Mesothelial cell of epicardium (in vitro differentiated cells): ENCODE measurements around the gene NR6A1. TPM values are rescaled to one million over a fixed set of nuclear protein-coding genes. Genes with fewer than 3 reads are reported as not detected.

Source experiments
- DNase-seq, 2 experiments: peaks; one replicate each; pipeline ENCODE4 v3.0.0; 2021; ENCODE audit warnings: low spot score in 2 of 2; ENCODE audit not compliant: unreplicated experiment in 2 of 2
- H3K27ac Mint-ChIP-seq: 2 replicates; pipeline ENCODE4 v1.8.0; 2021; ENCODE audit warnings: mixed read lengths
- H3K27me3 Mint-ChIP-seq: 2 replicates; pipeline ENCODE4 v1.8.0; 2021; ENCODE audit warnings: low read depth, mixed read lengths
- H3K36me3 Mint-ChIP-seq: 2 replicates; pipeline ENCODE4 v1.8.0; 2021; ENCODE audit warnings: mixed read lengths
- H3K4me1 Mint-ChIP-seq: 2 replicates; pipeline ENCODE4 v1.8.0; 2021; ENCODE audit warnings: mixed read lengths
- H3K4me3 Mint-ChIP-seq: 2 replicates; pipeline ENCODE4 v1.8.0; 2021; ENCODE audit warnings: mild to moderate bottlenecking, moderate library complexity, mixed read lengths
- H3K9me3 Mint-ChIP-seq: 2 replicates; pipeline ENCODE4 v1.8.0; 2021; ENCODE audit warnings: mixed read lengths
- CTCF ChIP-seq: fragments of 200-600 bp; sonication (generic); IDR thresholded peaks from one replicate; pipeline ENCODE4 v1.5.0; 2021; ENCODE audit warnings: antibody characterized with exemption; ENCODE audit not compliant: unreplicated experiment
- total RNA-seq: library from RNA; stranded (reverse); gene quantifications from 3 replicates; pipeline ENCODE4 v1.2.1, GENCODE V29; 2021

The NR6A1 gene
- total RNA-seq, 1 donor from 2014 or later: 5.9 TPM

GRCh38 chr9:124487260-124488182 lies 283.6 kb downstream of the NR6A1 start:
- no peak overlapping the region for H3K4me3 Mint-ChIP-seq
- no peak for DNase-seq
- H3K27me3 Mint-ChIP-seq: peaks cover 54% of the 10 kb centered on the region
- H3K27ac Mint-ChIP-seq: no peak overlapping the region
- no peaks in the 10 kb centered on the region for H3K4me1 Mint-ChIP-seq
- H3K36me3 Mint-ChIP-seq: no peaks in the 10 kb centered on the region
- no peak for TF ChIP-seq CTCF
- no peaks in the 10 kb centered on the region for H3K9me3 Mint-ChIP-seq

DNA sequence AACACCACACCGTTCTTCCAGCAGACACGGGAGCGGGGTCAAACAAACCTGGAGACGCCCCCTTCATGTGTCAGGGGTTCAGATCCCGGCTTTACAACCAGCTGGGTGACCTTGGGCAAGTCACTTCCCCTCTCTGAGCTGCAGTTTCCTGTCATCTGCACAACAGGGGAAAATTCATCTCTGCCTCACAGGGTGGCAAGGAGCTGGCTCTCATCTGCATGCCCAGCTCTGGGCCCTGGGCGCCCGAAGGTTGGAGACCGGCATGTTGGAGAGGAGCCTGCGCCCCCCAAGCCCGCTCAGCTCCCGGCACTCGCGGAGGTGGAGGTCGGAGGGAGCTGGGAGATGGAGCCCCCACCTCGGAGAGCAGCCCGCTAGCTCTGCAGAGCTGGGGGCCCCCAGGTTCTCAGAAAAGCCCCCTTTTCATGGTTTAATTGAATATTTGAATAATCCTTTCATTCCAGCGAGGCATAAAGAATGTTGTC lies 284.3 kb downstream of the NR6A1 start:
- Mint-ChIP-seq H3K4me3 (no peak overlapping the region), H3K9me3 (no peaks in the 10 kb centered on the region), H3K27me3 (peaks cover 59% of the 10 kb centered on the region), H3K27ac (no peak overlapping the region), H3K36me3 (no peaks in the 10 kb centered on the region), H3K4me1 (no peaks in the 10 kb centered on the region)
- no peak for DNase-seq
- TF ChIP-seq CTCF: no peak

DNA sequence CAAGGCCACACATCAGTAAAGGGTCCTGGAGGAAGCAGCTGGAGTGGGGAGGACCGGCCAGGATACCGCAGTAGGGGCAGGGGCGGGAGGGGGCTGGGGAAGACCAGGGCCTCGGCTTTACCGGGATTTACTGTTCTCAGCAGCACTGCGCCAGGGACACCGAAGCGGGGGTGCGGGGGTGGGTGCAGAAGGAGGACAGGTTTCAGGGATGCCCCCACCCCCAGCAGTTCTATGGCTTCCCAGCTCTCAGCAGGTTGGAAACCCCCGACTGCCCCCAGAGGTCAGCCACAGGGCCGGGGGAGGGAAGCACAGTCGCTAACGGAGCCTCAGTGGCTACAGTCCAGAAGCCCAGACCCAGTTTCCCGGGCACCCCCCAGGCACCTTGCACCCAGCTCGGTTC lies 285.2 kb downstream of the NR6A1 start:
- H3K4me3 Mint-ChIP-seq: no peak overlapping the region
- H3K27me3 Mint-ChIP-seq: peaks cover 59% of the 10 kb centered on the region
- DNase-seq: no peak
- no peak for TF ChIP-seq CTCF
- H3K4me1 Mint-ChIP-seq: no peaks in the 10 kb centered on the region
- no peaks in the 10 kb centered on the region for H3K36me3 Mint-ChIP-seq
- no peak overlapping the region for H3K27ac Mint-ChIP-seq
- no peaks in the 10 kb centered on the region for H3K9me3 Mint-ChIP-seq

- H3K4me3 Mint-ChIP-seq: no peak overlapping the region
- no peak for TF ChIP-seq CTCF
- no peak for DNase-seq
- H3K36me3 Mint-ChIP-seq: no peaks in the 10 kb centered on the region
- H3K4me1 Mint-ChIP-seq: no peaks in the 10 kb centered on the region
- peaks cover 62% of the 10 kb centered on the region for H3K27me3 Mint-ChIP-seq
- H3K27ac Mint-ChIP-seq: no peak overlapping the region
- no peaks in the 10 kb centered on the region for H3K9me3 Mint-ChIP-seq
Observed at GRCh38 chr9:124485201-124485600, 285.9 kb downstream of the NR6A1 start.

- Mint-ChIP-seq H3K27ac (no peak overlapping the region), H3K27me3 (peaks cover 63% of the 10 kb centered on the region)
- no peak for TF ChIP-seq CTCF
Observed at GRCh38 chr9:124483481-124483880, 287.6 kb downstream of the NR6A1 start.

More at GRCh38 chr9:124483481-124483880, 287.6 kb downstream of the NR6A1 start:
- Mint-ChIP-seq H3K36me3 (no peaks in the 10 kb centered on the region), H3K4me1 (no peaks in the 10 kb centered on the region), H3K4me3 (no peak overlapping the region), H3K9me3 (no peaks in the 10 kb centered on the region)
- DNase-seq: no peak
